ENCODE data around the gene BEST2.

Gene BEST2

DNA sequence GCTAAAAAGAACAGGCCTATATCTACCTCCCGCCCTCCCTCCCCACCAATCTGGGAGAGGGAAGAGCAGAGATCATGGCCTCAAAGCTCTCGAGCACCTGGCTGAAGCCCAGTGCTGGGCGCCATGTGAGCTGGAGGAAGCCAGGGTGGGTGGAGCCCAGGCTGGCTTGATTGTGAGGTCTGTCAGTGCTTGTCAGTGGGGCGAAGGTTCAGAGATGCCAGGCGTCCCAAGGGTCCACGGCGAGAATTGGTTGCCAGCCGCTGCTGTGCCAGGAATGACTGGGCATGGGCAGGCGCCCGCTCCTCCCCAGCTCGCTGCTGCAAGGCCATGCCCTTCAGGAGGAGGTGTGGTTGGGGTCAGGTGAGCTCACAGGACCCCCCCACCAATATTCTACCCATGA, 11.5 kb downstream of the BEST2 start:
- TF ChIP-seq CTCF (conservative IDR thresholded peaks at IDR 0.05; ENCODE audit: low read length): no peak
- no peak overlapping the region for H3K4me3 ChIP-seq (ENCODE audit: low read length)
- no peak for DNase-seq (ENCODE audit: low read depth)

DNA sequence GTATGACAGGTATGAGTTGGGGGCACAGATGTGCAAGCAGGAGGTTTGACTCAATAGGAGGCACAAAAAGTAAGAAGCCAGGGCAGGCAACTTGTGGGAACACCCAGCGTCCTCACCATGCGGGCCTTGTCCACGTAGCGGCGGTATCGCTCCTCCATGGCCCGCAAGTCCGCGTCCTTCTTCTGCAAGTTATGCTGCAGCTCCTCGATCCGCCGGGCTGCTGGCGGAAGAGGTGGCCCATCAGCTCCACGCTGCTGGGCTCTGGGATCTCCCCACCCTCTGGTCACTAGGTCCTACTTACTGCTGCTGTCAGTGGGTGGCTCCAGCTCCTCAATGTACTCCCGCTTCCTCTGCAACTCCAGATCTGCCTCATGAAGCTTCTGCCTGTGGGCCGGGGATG, 13.1 kb downstream of the BEST2 start:
- TF ChIP-seq CTCF (conservative IDR thresholded peaks at IDR 0.05; ENCODE audit: low read length): no peak
- no peak for DNase-seq (ENCODE audit: low read depth)
- no peak overlapping the region for H3K4me3 ChIP-seq (ENCODE audit: low read length)

DNA sequence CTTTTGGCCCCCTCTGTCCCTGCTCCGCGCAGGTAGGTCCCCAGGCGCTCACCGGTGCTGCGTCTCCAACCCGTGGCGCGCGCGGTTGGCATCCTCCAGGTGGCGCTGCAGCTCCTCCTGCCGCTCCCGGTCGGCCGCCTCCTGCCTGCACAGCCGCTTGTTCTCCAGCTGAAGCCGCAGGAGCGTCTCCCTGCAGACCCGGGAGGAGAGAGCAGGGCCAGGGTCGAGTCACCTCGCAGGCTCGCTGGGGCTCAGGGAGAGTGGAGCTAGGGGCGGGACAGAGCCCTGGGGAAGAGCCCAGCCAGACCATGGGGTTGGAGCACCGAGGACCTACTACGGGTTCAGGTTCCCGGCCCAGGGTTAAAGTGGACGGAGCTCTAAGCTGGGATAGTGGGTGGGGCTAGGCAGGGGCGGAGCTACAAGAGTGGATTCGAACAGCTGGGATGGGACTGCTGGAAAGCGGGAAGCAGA, 14.5 kb downstream of the BEST2 start:
- H3K4me3 ChIP-seq (ENCODE audit: low read length): peak overlapping the region; percentile 58
- peak; percentile 63 for DNase-seq (ENCODE audit: low read depth)
- peak; percentile 51 for TF ChIP-seq CTCF (conservative IDR thresholded peaks at IDR 0.05; ENCODE audit: low read length)

GRCh38 chr19:12767150-12767549, 15.6 kb downstream of the BEST2 start:
- no peak overlapping the region for H3K4me3 ChIP-seq (ENCODE audit: low read length)
- no peak for DNase-seq (ENCODE audit: low read depth)
- TF ChIP-seq CTCF (conservative IDR thresholded peaks at IDR 0.05; ENCODE audit: low read length): no peak

DNA sequence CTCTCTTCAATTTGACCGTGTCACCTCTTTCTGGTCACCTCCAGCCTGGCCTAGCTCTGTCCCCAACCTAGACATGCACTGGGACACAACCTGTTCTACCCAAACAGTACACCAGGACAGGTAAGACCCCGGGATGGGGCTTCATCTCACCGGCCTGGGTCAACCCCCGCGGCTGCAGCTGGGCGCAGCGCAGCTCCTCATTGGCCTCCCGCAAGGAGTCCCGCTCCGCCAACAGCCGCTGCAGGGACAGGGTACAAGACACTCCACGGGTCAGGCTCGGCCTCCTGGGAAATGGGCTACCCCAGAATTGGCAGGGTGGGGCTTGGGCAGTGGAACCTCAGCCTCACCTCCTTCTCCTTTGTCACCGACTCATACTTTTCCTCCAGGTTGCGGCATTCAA, 16.1 kb downstream of the BEST2 start:
- no peak overlapping the region for H3K4me3 ChIP-seq (ENCODE audit: low read length)
- DNase-seq (ENCODE audit: low read depth): no peak
- no peak for TF ChIP-seq CTCF (conservative IDR thresholded peaks at IDR 0.05; ENCODE audit: low read length)

- TF ChIP-seq CTCF (conservative IDR thresholded peaks at IDR 0.05; ENCODE audit: low read length): no peak
- H3K4me3 ChIP-seq (ENCODE audit: low read length): no peak overlapping the region
- no peak for DNase-seq (ENCODE audit: low read depth)
These were observed 18.1 kb downstream of the BEST2 start for GRCh38 chr19:12769689-12770088.

GRCh38 chr19:12770922-12771321, 19.3 kb downstream of the BEST2 start:
- no peak for TF ChIP-seq CTCF (conservative IDR thresholded peaks at IDR 0.05; ENCODE audit: low read length)

More at GRCh38 chr19:12770922-12771321, 19.3 kb downstream of the BEST2 start:
- no peak for DNase-seq (ENCODE audit: low read depth)
- H3K4me3 ChIP-seq (ENCODE audit: low read length): no peak overlapping the region

All from AG10803 (cell line).